CD4-positive, CD25-positive, alpha-beta regulatory T cell (primary cell): ENCODE results near the gene GFOD1. TPM values are rescaled to one million over a fixed set of nuclear protein-coding genes. Genes with fewer than 3 reads are reported as not detected.

Experiments used
- ATAC-seq, 2 donors: fragments of 150-1000 bp; cut with Tn5 transposase; one replicate each; pipeline ENCODE4 v1.10.0; 2021; ENCODE audit warnings: low read depth in 2 of 2, moderate number of reproducible peaks in 2 of 2, moderate library complexity in 1 of 2
- DNase-seq, 3 donors: peaks; one replicate each; pipeline versions ENCODE4 v3.0.0 to v3.0.0-alpha.2; 2012 to 2022; ENCODE audit warnings: mixed read lengths in 1 of 3
- H3K27ac ChIP-seq: one replicate; pipeline ENCODE4 v1.7.0; 2013; ENCODE audit warnings: mild to moderate bottlenecking, low read length; ENCODE audit not compliant: insufficient read depth, poor library complexity, severe bottlenecking
- H3K27me3 ChIP-seq: one replicate; pipeline ENCODE4 v1.7.0; 2013; ENCODE audit warnings: low read length; ENCODE audit not compliant: control insufficient read depth, insufficient read depth
- H3K36me3 ChIP-seq: one replicate; pipeline ENCODE4 v1.7.0; 2013; ENCODE audit warnings: mild to moderate bottlenecking, low read length, moderate library complexity; ENCODE audit not compliant: control insufficient read depth, insufficient read depth
- H3K4me1 ChIP-seq: 2 replicates; pipeline ENCODE4 v1.7.0; 2013; ENCODE audit warnings: mild to moderate bottlenecking, low read length; ENCODE audit not compliant: insufficient read depth, control insufficient read depth, poor library complexity, severe bottlenecking
- H3K4me3 ChIP-seq: one replicate; pipeline ENCODE4 v1.7.0; 2013; ENCODE audit warnings: low read depth, mild to moderate bottlenecking, low read length, moderate library complexity
- H3K9me3 ChIP-seq, 2 experiments: 1 replicate in 1 of 2; 2 replicates in 1 of 2; pipeline ENCODE4 v1.7.0; 2013; ENCODE audit warnings: low read length in 2 of 2, mild to moderate bottlenecking in 1 of 2, moderate library complexity in 1 of 2; ENCODE audit not compliant: control insufficient read depth in 2 of 2
- H3K27ac Mint-ChIP-seq, 3 donors: one replicate each; pipeline ENCODE4 v1.8.0; 2020 to 2022; ENCODE audit warnings: mild to moderate bottlenecking in 3 of 3, mixed read lengths in 3 of 3, moderate library complexity in 2 of 3
- H3K27me3 Mint-ChIP-seq: one replicate; pipeline ENCODE4 v1.8.0; 2022; ENCODE audit warnings: mild to moderate bottlenecking, mixed read lengths
- H3K36me3 Mint-ChIP-seq: one replicate; pipeline ENCODE4 v1.8.0; 2020; ENCODE audit warnings: mixed read lengths
- H3K4me1 Mint-ChIP-seq, 4 donors: one replicate each; pipeline ENCODE4 v1.8.0; 2020 to 2022; ENCODE audit warnings: mixed read lengths in 4 of 4, mild to moderate bottlenecking in 1 of 4
- H3K4me3 Mint-ChIP-seq, 4 donors: one replicate each; pipeline ENCODE4 v1.8.0; 2020 to 2022; ENCODE audit warnings: mild to moderate bottlenecking in 4 of 4, mixed read lengths in 4 of 4, moderate library complexity in 3 of 4
- H3K9me3 Mint-ChIP-seq, 7 donors: one replicate each; pipeline ENCODE4 v1.8.0; 2020 to 2022; ENCODE audit warnings: mixed read lengths in 7 of 7, mild to moderate bottlenecking in 3 of 7, moderate library complexity in 2 of 7
- polyA plus RNA-seq, 4 donors: library from polyadenylated mRNA; unstranded; fragments of 300-500 nt; fragmentation: Illumina TruSeq; gene quantifications; one replicate each; pipeline ENCODE4 v1.2.3, GENCODE V29; 2021
- total RNA-seq: library from RNA; stranded (reverse); gene quantifications from one replicate; pipeline ENCODE4 v1.2.3, GENCODE V29; 2022

GFOD1 gene
- total and polyA plus RNA-seq, 5 donors from 2014 or later: 0.06 to 1.8 (median 0.17) TPM

DNA sequence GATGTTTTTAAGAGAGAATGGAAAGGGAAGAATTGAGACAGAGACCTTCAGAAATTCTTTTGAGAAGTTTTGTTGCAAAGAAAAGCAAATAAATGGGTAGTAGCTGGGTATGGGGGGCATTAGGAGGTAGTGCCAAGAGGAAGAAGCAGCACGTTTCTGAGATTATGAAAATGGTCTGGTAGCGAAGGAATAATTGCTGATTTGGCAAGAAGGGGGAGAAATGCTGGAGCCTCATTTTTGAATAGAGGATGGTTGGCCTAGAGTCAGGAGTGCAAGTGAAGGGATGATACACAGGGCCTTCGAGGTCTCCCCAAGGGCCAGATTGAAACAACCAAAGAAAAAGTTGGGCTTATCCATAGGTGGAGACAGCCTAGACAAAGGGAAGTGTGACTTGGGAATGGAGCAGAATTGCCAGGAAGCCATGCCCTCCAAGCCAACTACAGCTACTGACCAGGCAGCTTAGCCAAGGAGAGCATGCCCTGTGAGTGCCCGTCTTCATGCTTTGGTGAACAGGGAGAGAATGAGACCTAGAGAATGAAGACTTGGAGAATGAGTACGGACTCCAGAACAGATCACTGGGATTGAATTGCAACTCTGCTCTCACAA lies 144.9 kb downstream of the GFOD1 start:
- H3K36me3 Mint-ChIP-seq: no peaks in the 10 kb centered on the region
- no peak overlapping the region for H3K4me3 Mint-ChIP-seq
- no peak for ATAC-seq
- no peaks in the 10 kb centered on the region for H3K9me3 ChIP-seq
- no peaks in the 10 kb centered on the region for H3K36me3 ChIP-seq
- no peaks in the 10 kb centered on the region for H3K4me1 ChIP-seq
- H3K27ac ChIP-seq: no peak overlapping the region
- H3K27me3 ChIP-seq: peaks cover 2% of the 10 kb centered on the region
- DNase-seq: no peak
- peaks cover 0 to 9% (median 0%) of the 10 kb centered on the region in 7 donors for H3K9me3 Mint-ChIP-seq
- no peak overlapping the region for H3K4me3 ChIP-seq
- H3K27me3 Mint-ChIP-seq: peaks cover 4% of the 10 kb centered on the region
- H3K4me1 Mint-ChIP-seq: no peaks in the 10 kb centered on the region
- no peak overlapping the region for H3K27ac Mint-ChIP-seq

DNA sequence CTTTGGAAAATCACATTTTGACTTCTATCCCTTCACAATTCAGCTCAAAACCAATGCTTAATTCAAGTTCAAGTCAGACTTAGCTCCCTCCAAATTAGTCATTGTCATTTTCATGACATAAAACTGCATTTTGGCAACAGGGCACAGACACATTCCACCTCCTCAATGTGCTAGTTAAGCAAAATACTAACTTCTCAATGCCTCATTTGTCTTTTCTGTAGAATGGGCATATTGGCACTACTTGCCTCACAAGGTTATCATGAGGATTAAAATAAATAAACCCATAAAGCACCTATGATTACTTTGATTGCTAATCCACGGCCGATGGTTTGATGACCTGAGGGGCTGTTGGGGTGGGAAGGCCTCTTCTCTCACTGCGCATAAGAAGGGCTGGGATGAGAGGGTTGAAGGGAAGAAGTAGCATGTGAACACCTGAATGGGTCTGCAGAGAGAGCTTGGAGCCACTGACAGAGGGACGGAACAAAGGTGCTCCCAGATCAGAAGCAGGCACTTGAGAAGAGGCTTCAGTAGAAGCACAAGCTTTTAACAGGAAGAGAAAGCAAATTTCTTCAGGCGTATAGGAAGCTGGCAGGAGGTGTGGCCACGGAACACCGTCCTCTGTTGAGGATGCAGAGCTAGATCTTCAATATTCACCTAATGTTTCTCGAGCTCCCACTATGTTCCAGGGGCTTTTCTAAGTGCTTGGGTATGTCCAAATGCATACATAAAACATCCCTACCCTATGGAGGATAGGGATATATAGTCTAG lies 147.4 kb downstream of the GFOD1 start:
- ATAC-seq (no peak), DNase-seq (no peak)
- H3K27me3 ChIP-seq: peaks cover 2% of the 10 kb centered on the region
- Mint-ChIP-seq H3K9me3 (peaks cover 0 to 9% (median 0%) of the 10 kb centered on the region in 7 donors), H3K36me3 (no peaks in the 10 kb centered on the region), H3K4me3 (no peak overlapping the region), H3K27ac (peak overlapping the region in 1 of 3 donors; percentile 74), H3K27me3 (peaks cover 4% of the 10 kb centered on the region), H3K4me1 (peaks cover 0 to 6% (median 2%) of the 10 kb centered on the region in 4 donors)
- no peaks in the 10 kb centered on the region for H3K36me3 ChIP-seq
- H3K4me3 ChIP-seq: no peak overlapping the region
- H3K4me1 ChIP-seq: no peaks in the 10 kb centered on the region
- H3K27ac ChIP-seq: no peak overlapping the region
- no peaks in the 10 kb centered on the region for H3K9me3 ChIP-seq

DNA sequence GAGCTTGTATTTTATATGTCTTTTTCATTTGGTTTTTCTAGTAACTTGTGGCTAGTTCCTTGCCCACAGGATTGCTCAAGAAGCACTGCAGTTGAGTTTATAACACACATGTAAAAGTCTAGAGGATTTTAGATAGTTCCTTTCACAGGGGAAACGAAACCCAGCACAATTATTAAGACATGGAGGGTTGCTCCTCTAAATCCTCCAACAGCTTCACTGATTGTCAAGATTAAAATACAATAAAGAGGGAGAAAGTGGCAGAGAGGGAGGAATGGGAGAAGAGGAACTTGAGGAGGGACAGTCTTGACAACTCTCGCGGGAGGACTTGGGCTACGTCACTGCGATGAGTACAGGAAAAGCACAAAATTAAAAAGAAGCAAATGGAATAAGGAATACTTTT lies 149.4 kb downstream of the GFOD1 start:
- Histone ChIP-seq H3K36me3 (no peaks in the 10 kb centered on the region), H3K4me1 (no peaks in the 10 kb centered on the region), H3K27me3 (peaks cover 2% of the 10 kb centered on the region), H3K4me3 (no peak overlapping the region), H3K9me3 (no peaks in the 10 kb centered on the region), H3K27ac (no peak overlapping the region)
- Mint-ChIP-seq H3K4me1 (peaks cover 0 to 6% (median 2%) of the 10 kb centered on the region in 4 donors), H3K36me3 (no peaks in the 10 kb centered on the region), H3K27ac (no peak overlapping the region), H3K27me3 (peaks cover 4% of the 10 kb centered on the region), H3K9me3 (peaks cover 0 to 9% (median 0%) of the 10 kb centered on the region in 7 donors), H3K4me3 (no peak overlapping the region)
- ATAC-seq: no peak
- DNase-seq: no peak

GRCh38 chr6:13336553-13336952 lies 150.8 kb downstream of the GFOD1 start:
- DNase-seq (peak; percentile 54 to 72 (median 66)), ATAC-seq (peak; percentile 71 to 72)
- H3K27ac ChIP-seq: no peak overlapping the region
- no peak overlapping the region for H3K4me3 ChIP-seq
- no peaks in the 10 kb centered on the region for H3K4me1 ChIP-seq
- peaks cover 2% of the 10 kb centered on the region for H3K27me3 ChIP-seq
- H3K9me3 ChIP-seq: no peaks in the 10 kb centered on the region
- Mint-ChIP-seq H3K4me3 (no peak overlapping the region), H3K27ac (no peak overlapping the region), H3K4me1 (peaks cover 0 to 6% (median 4%) of the 10 kb centered on the region in 4 donors), H3K36me3 (no peaks in the 10 kb centered on the region), H3K27me3 (peaks cover 4% of the 10 kb centered on the region), H3K9me3 (peaks cover 0 to 4% (median 0%) of the 10 kb centered on the region in 7 donors)
- H3K36me3 ChIP-seq: no peaks in the 10 kb centered on the region

DNA sequence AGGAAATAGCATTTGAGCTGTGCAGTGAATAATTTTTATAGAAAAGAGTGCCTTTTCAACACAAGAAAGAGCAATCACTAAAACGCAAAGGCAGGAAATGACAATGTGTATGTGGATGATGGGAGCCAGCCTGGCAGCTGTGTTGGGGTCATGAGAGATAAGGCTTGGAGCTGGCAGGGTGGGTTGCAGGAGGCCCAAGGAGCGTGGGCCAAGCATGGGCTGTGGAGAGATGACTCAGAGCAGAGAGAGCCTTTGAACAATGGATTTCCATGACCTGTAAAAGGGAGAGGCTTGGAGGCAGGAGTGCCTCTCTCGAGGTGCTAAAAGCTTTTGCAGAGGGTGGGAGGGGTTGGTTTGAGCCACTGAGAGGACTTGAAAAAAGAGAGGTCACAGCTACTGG lies 152.4 kb downstream of the GFOD1 start:
- Mint-ChIP-seq H3K27ac (peak overlapping the region in 2 of 3 donors; percentile 43 to 52), H3K9me3 (no peaks in the 10 kb centered on the region), H3K4me1 (peaks cover 0 to 7% (median 4%) of the 10 kb centered on the region in 4 donors), H3K36me3 (no peaks in the 10 kb centered on the region), H3K4me3 (no peak overlapping the region), H3K27me3 (peaks cover 2% of the 10 kb centered on the region)
- no peak for ATAC-seq
- Histone ChIP-seq H3K9me3 (no peaks in the 10 kb centered on the region), H3K4me1 (no peaks in the 10 kb centered on the region), H3K27me3 (no peaks in the 10 kb centered on the region), H3K36me3 (no peaks in the 10 kb centered on the region), H3K27ac (no peak overlapping the region), H3K4me3 (no peak overlapping the region)
- DNase-seq: no peak

- no peaks in the 10 kb centered on the region for H3K9me3 Mint-ChIP-seq
- DNase-seq (no peak), ATAC-seq (no peak)
- no peaks in the 10 kb centered on the region for H3K9me3 ChIP-seq
- H3K4me1 Mint-ChIP-seq: peaks cover 6 to 26% (median 15%) of the 10 kb centered on the region in 4 donors
- H3K27ac Mint-ChIP-seq: no peak overlapping the region
- H3K27me3 ChIP-seq: no peaks in the 10 kb centered on the region
- H3K36me3 Mint-ChIP-seq: peaks cover 3% of the 10 kb centered on the region
- H3K36me3 ChIP-seq: no peaks in the 10 kb centered on the region
- no peak overlapping the region for H3K4me3 ChIP-seq
- H3K27me3 Mint-ChIP-seq: peaks cover 4% of the 10 kb centered on the region
- H3K4me1 ChIP-seq: peaks cover 15% of the 10 kb centered on the region
- no peak overlapping the region for H3K4me3 Mint-ChIP-seq
- no peak overlapping the region for H3K27ac ChIP-seq
Measured at GRCh38 chr6:13332349-13332706, 155.1 kb downstream of the GFOD1 start.

GRCh38 chr6:13331516-13332348 lies 155.7 kb downstream of the GFOD1 start:
- Histone ChIP-seq H3K4me3 (no peak overlapping the region), H3K27ac (no peak overlapping the region), H3K27me3 (no peaks in the 10 kb centered on the region), H3K4me1 (peaks cover 19% of the 10 kb centered on the region), H3K36me3 (no peaks in the 10 kb centered on the region), H3K9me3 (no peaks in the 10 kb centered on the region)
- no peak for ATAC-seq
- Mint-ChIP-seq H3K27me3 (peaks cover 4% of the 10 kb centered on the region), H3K9me3 (no peaks in the 10 kb centered on the region), H3K27ac (peak overlapping the region in 2 of 3 donors; percentile 24 to 53), H3K36me3 (peaks cover 3% of the 10 kb centered on the region), H3K4me1 (peaks cover 10 to 31% (median 18%) of the 10 kb centered on the region in 4 donors), H3K4me3 (peak overlapping the region in 2 of 4 donors; percentile 75 to 76)
- peak in 2 of 3 donors; percentile 40 to 56 for DNase-seq
